Pancreas (tissue), 10 donors: ENCODE measurements around the gene GPX6. TPM values are rescaled to one million over a fixed set of nuclear protein-coding genes. Genes with fewer than 3 reads are reported as not detected.
"Not testable (repeated sequence)": the region's sequence is repeated elsewhere in the genome, so short reads cannot be mapped to it uniquely, and the experiment has no call there.

ENCODE experiments used
- ATAC-seq, 4 donors: fragments of 200-7000 bp; cut with Tn5 transposase; one replicate each; pipeline versions ENCODE4 v1.8.0 to v1.9.1; 2020; ENCODE audit warnings: mild to moderate bottlenecking in 4 of 4, moderate library complexity in 4 of 4
- DNase-seq, 6 donors: peaks; one replicate each; pipeline ENCODE4 v3.0.0-alpha.2; 2020
- FAIRE-seq: peaks from 2 replicates; lab custom pipeline; 2012; peaks lifted over from hg19 to GRCh38; lab: Jason Lieb, UNC
- H3K27ac ChIP-seq, 4 donors: fragments of 200-600 bp; sonication (generic); 1 replicate in 3 of 4; 2 replicates in 1 of 4; pipeline versions ENCODE4 v1.5.0 to v1.8.0; 2020
- H3K27me3 ChIP-seq, 4 donors: fragments of 200-600 bp; one replicate each; pipeline ENCODE4 v1.8.0; 2021
- H3K36me3 ChIP-seq, 3 donors: fragments of 200-600 bp; sonication (generic) in 1 of 3; one replicate each; pipeline versions ENCODE4 v1.5.0 to v1.8.0; 2020 to 2021
- H3K4me1 ChIP-seq, 3 donors: fragments of 200-600 bp; one replicate each; pipeline ENCODE4 v1.8.0; 2021
- H3K4me3 ChIP-seq, 4 donors: fragments of 200-600 bp; sonication (generic) in 2 of 4; one replicate each; pipeline versions ENCODE4 v1.5.0 to v1.8.0; 2020 to 2021
- H3K9me3 ChIP-seq, 4 donors: fragments of 200-600 bp; one replicate each; pipeline ENCODE4 v1.8.0; 2021
- WGBS, 2 donors: extraction: QIAGEN DNeasy Blood & Tissue Kit; methylation state at CpG; one replicate each; pipeline ENCODE4 v1.1.7; 2013; 5-methylcytosine and 5-hydroxymethylcytosine counted together
- intact Hi-C, 3 donors: fragments of 100-400 bp; cut with DNase I; formaldehyde crosslinking; loops; one replicate each; pipeline versions ENCODE4 v1.11.1 to v1.14.2; 2022
- polyA plus RNA-seq, 2 donors: library from polyadenylated mRNA; stranded (reverse); fragments of 200-250 nt; gene quantifications; one replicate each; pipeline ENCODE4 v1.2.3, GENCODE V29; 2013
- total RNA-seq, 6 donors: library from RNA; stranded (reverse); fragmentation: NEBNext Ultra II Directional in 4 of 6; extraction: Animal tissue kit (Norgen Biotek cat#: 25700) in 4 of 6; gene quantifications; one replicate each; pipeline versions ENCODE4 v1.2.1 to v1.2.4, GENCODE V29; 2021 to 2023
- TF ChIP-seq, protein P1 (sequence below), 4 donors: fragments of 200-600 bp; sonication (generic) in 3 of 4; IDR thresholded peaks; one replicate each; pipeline versions ENCODE4 v1.5.0 to v1.8.0; 2021; ENCODE audit warnings: antibody characterized with exemption in 4 of 4
- donor health status: healthy with polysubstance abuse.
- donor health status: DM: no; HTN: no; CAD: no; lungs with moderate emphysema.
- donor health status: DM: no; HTN: no; CAD: no.
- donor health status: control.
- donor health status: control.
- donor health status: Bipolar disorder and iron deficiency.
- donor health status: DM: yes; HTN: yes; CAD: no.
- donor health status: DM: no; HTN: no; CAD: no.
- donor health status: DM: no; HTN: no; CAD: no.
- donor health status: DM: yes; HTN: yes; CAD: no.

The GPX6 gene
- total and polyA plus RNA-seq, 8 donors, result not detected

DNA sequence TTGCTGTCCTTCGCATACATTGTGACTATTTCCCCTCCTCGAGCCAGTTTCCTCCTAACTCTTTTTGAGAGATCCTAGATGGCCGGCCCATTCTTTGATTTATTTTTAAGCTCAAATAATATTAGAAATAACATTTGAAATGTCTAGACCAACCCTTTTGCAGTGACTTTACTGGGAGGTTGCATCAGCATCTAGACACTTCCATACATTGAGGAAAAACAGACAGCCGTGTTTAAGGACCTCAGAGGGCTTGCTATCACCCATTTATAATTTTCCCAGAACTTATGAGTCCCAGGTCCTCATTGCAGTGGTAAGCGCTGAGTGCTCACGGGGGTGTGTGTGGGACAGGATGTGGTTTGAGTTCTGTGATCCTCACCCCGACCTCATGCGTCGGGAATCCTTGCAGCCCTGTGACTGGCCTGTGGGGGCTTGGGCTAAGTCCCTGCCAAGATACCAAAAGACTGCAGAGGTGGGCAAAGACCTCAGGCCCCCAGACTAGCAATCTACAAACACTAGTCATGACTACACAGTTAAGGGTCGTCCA lies 10.0 kb upstream of the GPX6 start, which contains the start of gene GPX5:
TSS of gene GPX5 (plus strand) at position 386 of the 544 bp plus-strand sequence. CDS start at position 519, 133 bp downstream.
- 50 to 53% methylated on average over 10 of the region's 10 CpGs for WGBS, 2 donors
- ATAC-seq, result no peak
- no peak within 1 kb of the TSS for H3K27ac ChIP-seq
- peaks cover 0 to 14% (median 2%) of the 10 kb centered on the region in 4 donors for H3K27me3 ChIP-seq
- no peaks in the 10 kb centered on the region for H3K4me1 ChIP-seq
- no peak for FAIRE-seq
- H3K4me3 ChIP-seq, result no peak within 1 kb of the TSS
- H3K9me3 ChIP-seq, result no peaks in the 10 kb centered on the region
- intact Hi-C loops, result no loop called here
- TF ChIP-seq, protein P1, sequence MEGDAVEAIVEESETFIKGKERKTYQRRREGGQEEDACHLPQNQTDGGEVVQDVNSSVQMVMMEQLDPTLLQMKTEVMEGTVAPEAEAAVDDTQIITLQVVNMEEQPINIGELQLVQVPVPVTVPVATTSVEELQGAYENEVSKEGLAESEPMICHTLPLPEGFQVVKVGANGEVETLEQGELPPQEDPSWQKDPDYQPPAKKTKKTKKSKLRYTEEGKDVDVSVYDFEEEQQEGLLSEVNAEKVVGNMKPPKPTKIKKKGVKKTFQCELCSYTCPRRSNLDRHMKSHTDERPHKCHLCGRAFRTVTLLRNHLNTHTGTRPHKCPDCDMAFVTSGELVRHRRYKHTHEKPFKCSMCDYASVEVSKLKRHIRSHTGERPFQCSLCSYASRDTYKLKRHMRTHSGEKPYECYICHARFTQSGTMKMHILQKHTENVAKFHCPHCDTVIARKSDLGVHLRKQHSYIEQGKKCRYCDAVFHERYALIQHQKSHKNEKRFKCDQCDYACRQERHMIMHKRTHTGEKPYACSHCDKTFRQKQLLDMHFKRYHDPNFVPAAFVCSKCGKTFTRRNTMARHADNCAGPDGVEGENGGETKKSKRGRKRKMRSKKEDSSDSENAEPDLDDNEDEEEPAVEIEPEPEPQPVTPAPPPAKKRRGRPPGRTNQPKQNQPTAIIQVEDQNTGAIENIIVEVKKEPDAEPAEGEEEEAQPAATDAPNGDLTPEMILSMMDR (IDR thresholded peaks at IDR 0.05), result no peak
- no peaks in the 10 kb centered on the region for H3K36me3 ChIP-seq
- DNase-seq, result no peak

GRCh38 chr6:28523241-28523622 lies 7.6 kb upstream of the GPX6 start:
- Histone ChIP-seq H3K4me1 (no peaks in the 10 kb centered on the region), H3K9me3 (no peaks in the 10 kb centered on the region), H3K36me3 (no peaks in the 10 kb centered on the region), H3K4me3 (no peak overlapping the region), H3K27ac (no peak overlapping the region), H3K27me3 (peaks cover 0 to 19% (median 0%) of the 10 kb centered on the region in 4 donors)
- FAIRE-seq (no peak), ATAC-seq (no peak), DNase-seq (no peak)
- TF ChIP-seq, protein P1 (IDR thresholded peaks at IDR 0.05), result no peak
- intact Hi-C loops, result no loop called here
- 40 to 52% methylated on average over 3 of the region's 3 CpGs for WGBS, 2 donors

DNA sequence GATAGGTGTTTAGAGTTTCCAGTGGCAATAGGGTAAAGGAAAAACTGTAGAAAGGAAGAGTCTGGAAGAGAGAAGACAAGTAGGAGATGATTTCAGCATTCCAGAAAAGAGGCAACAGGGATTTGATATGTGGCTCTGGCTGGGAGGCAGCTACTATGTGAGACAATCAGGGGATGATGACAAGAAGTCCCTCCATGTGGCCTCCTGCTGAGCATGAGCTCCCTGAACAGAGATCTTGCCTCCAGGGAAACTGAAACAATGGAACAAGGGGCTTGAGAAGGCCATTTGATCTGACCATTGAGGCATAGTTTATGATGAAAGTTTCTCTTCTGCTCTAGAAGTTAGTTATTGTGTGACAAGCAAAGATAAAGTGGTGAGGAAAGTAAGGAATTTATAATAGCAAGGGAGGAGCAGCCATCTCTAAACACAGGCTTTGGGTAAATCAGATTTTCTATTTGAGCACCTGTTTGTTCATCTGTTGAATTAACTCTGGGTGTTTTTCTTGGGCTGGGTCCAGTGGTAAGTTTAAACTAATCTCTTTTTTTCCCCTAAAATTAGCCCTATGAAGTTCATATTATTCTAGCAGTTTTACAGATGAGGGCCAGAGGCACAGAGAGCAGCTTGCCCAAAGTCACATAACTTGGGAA lies 7.1 kb upstream of the GPX6 start:
- no peak overlapping the region for H3K4me3 ChIP-seq
- ATAC-seq, result no peak
- TF ChIP-seq, protein P1 (IDR thresholded peaks at IDR 0.05), result no peak
- no peaks in the 10 kb centered on the region for H3K9me3 ChIP-seq
- H3K4me1 ChIP-seq, result no peaks in the 10 kb centered on the region
- H3K27me3 ChIP-seq, result peaks cover 0 to 19% (median 0%) of the 10 kb centered on the region in 4 donors
- H3K27ac ChIP-seq, result no peak overlapping the region
- H3K36me3 ChIP-seq, result no peaks in the 10 kb centered on the region
- intact Hi-C loops, result no loop called here
- no peak for FAIRE-seq
- no peak for DNase-seq

GRCh38 chr6:28517964-28518363 lies 2.4 kb upstream of the GPX6 start:
- H3K4me3 ChIP-seq, result no peak overlapping the region
- DNase-seq (no peak), ATAC-seq (no peak), FAIRE-seq (no peak)
- TF ChIP-seq, protein P1 (IDR thresholded peaks at IDR 0.05), result no peak
- no peaks in the 10 kb centered on the region for H3K36me3 ChIP-seq
- WGBS, 2 donors, result 60 to 69% methylated on average over 2 of the region's 2 CpGs
- H3K4me1 ChIP-seq, result no peaks in the 10 kb centered on the region
- intact Hi-C loops, result no loop called here
- H3K27me3 ChIP-seq, result peaks cover 0 to 4% (median 0%) of the 10 kb centered on the region in 4 donors
- no peak overlapping the region for H3K27ac ChIP-seq
- H3K9me3 ChIP-seq, result no peaks in the 10 kb centered on the region

DNA sequence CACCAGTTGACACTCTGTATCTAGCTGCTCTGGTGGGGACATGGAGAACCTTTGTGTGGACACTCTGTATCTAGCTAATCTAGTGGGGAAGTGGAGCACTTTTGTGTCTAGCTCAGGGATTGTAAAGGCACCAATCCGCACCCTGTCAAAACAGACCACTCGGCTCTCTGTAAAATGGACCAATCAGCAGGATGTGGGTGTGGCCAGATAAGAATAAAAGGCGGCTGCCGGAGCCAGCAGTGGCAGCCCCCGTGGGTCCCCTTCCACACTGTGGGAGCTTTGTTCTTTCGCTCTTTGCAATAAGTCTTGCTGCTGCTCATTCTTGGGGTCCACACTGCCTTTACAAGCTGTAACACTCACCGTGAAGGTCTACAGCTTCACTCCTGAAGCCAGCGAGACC lies 3.2 kb downstream of the GPX6 start:
- DNase-seq, intact Hi-C loops, H3K4me1 ChIP-seq, H3K27ac ChIP-seq, H3K27me3 ChIP-seq, ATAC-seq, H3K9me3 ChIP-seq, H3K36me3 ChIP-seq, FAIRE-seq, H3K4me3 ChIP-seq: not testable (repeated sequence)
- WGBS, 2 donors, result 78 to 82% methylated on average over 8 of the region's 8 CpGs
